ENCODE measurements around the gene KCNAB3.

The KCNAB3 gene

GRCh38 chr17:7931709-7932482 is 2.2 kb upstream of the KCNAB3 start, which contains the start of the genes CNTROB and TRAPPC1 (continued):
- peak; percentile 75 for TF ChIP-seq MZF1 (tag by site-specific recombination; IDR thresholded peaks at IDR 0.05; ENCODE audit: borderline replicate concordance)
- TF ChIP-seq HOXD13 (CRISPR knock-in tag; IDR thresholded peaks at IDR 0.05; ENCODE audit: borderline replicate concordance): no peak
- TF ChIP-seq ZNF510 (tag by site-specific recombination; IDR thresholded peaks at IDR 0.05; ENCODE audit: insufficient replicate concordance): no peak
- TF ChIP-seq ZNF670 (tag by site-specific recombination; IDR thresholded peaks at IDR 0.05; ENCODE audit: low read depth): no peak
- TF ChIP-seq ZNF280D (tag by site-specific recombination; IDR thresholded peaks at IDR 0.05): no peak
- peak; percentile 90 for TF ChIP-seq ZNF785 (tag by site-specific recombination; IDR thresholded peaks at IDR 0.05)
- peak; percentile 79 for TF ChIP-seq GLIS1 (tag by site-specific recombination; IDR thresholded peaks at IDR 0.05)
- no peak for TF ChIP-seq ZNF747 (tag by site-specific recombination; IDR thresholded peaks at IDR 0.05)
- TF ChIP-seq, protein P1, sequence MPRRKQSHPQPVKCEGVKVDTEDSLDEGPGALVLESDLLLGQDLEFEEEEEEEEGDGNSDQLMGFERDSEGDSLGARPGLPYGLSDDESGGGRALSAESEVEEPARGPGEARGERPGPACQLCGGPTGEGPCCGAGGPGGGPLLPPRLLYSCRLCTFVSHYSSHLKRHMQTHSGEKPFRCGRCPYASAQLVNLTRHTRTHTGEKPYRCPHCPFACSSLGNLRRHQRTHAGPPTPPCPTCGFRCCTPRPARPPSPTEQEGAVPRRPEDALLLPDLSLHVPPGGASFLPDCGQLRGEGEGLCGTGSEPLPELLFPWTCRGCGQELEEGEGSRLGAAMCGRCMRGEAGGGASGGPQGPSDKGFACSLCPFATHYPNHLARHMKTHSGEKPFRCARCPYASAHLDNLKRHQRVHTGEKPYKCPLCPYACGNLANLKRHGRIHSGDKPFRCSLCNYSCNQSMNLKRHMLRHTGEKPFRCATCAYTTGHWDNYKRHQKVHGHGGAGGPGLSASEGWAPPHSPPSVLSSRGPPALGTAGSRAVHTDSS (tag by site-specific recombination; IDR thresholded peaks at IDR 0.05): no peak
- TF ChIP-seq ZNF426 (tag by site-specific recombination; IDR thresholded peaks at IDR 0.05): no peak
- no peak for TF ChIP-seq ZNF37A (tag by site-specific recombination; IDR thresholded peaks at IDR 0.05)
- no peak for TF ChIP-seq ZNF768 (tag by site-specific recombination; IDR thresholded peaks at IDR 0.05)
- TF ChIP-seq ZNF501 (tag by site-specific recombination; IDR thresholded peaks at IDR 0.05): peak; percentile 61
- TF ChIP-seq ZEB2 (tag by site-specific recombination; IDR thresholded peaks at IDR 0.05): peak; percentile 84
- 0 out of 2 replicates have a peak, but pooled peaks have one; percentile 55 for TF ChIP-seq ZBTB8A (tag by site-specific recombination; IDR thresholded peaks at IDR 0.05)
- TF ChIP-seq ZNF311 (tag by site-specific recombination; IDR thresholded peaks at IDR 0.05; ENCODE audit: borderline replicate concordance): no peak
- TF ChIP-seq ZNF792 (tag by site-specific recombination; IDR thresholded peaks at IDR 0.05): peak; percentile 45; the same call in 1 of the 2 replicates
- no peak for TF ChIP-seq FEZF1 (tag by site-specific recombination; IDR thresholded peaks at IDR 0.05)
- TF ChIP-seq ZNF404 (tag by site-specific recombination; IDR thresholded peaks at IDR 0.05): no peak
- TF ChIP-seq ZNF629 (tag by site-specific recombination; IDR thresholded peaks at IDR 0.05): peak; percentile 98
- no peak; the same call in 1 of the 2 replicates for TF ChIP-seq MYNN (tag by site-specific recombination; IDR thresholded peaks at IDR 0.05; ENCODE audit: borderline replicate concordance)
- TF ChIP-seq GLI4 (tag by site-specific recombination; IDR thresholded peaks at IDR 0.05): peak; percentile 67; the same call in 1 of the 2 replicates
- TF ChIP-seq ZNF529 (tag by site-specific recombination; IDR thresholded peaks at IDR 0.05; ENCODE audit: insufficient replicate concordance): no peak
- TF ChIP-seq ZNF658 (tag by site-specific recombination; IDR thresholded peaks at IDR 0.05): no peak
- TF ChIP-seq ZNF121 (tag by site-specific recombination; IDR thresholded peaks at IDR 0.05): no peak
- TF ChIP-seq ZNF585B (tag by site-specific recombination; IDR thresholded peaks at IDR 0.05): 0 out of 2 replicates have a peak, but pooled peaks have one; percentile 13
- TF ChIP-seq KLF16 (tag by site-specific recombination; IDR thresholded peaks at IDR 0.05): peak; percentile 84
- TF ChIP-seq ZBTB48 (tag by site-specific recombination; IDR thresholded peaks at IDR 0.05): peak; percentile 98
- no peak for TF ChIP-seq ZNF132 (tag by site-specific recombination; IDR thresholded peaks at IDR 0.05; ENCODE audit: borderline replicate concordance)
- no peak for TF ChIP-seq ZNF174 (tag by site-specific recombination; IDR thresholded peaks at IDR 0.05)
- TF ChIP-seq, protein P2, sequence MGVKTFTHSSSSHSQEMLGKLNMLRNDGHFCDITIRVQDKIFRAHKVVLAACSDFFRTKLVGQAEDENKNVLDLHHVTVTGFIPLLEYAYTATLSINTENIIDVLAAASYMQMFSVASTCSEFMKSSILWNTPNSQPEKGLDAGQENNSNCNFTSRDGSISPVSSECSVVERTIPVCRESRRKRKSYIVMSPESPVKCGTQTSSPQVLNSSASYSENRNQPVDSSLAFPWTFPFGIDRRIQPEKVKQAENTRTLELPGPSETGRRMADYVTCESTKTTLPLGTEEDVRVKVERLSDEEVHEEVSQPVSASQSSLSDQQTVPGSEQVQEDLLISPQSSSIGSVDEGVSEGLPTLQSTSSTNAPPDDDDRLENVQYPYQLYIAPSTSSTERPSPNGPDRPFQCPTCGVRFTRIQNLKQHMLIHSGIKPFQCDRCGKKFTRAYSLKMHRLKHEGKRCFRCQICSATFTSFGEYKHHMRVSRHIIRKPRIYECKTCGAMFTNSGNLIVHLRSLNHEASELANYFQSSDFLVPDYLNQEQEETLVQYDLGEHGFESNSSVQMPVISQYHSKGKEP (tag by site-specific recombination; IDR thresholded peaks at IDR 0.05): no peak
- 0 out of 2 replicates have a peak, but pooled peaks have one; percentile 36 for TF ChIP-seq ZNF341 (tag by site-specific recombination; IDR thresholded peaks at IDR 0.05; ENCODE audit: low read depth)
- no peak for TF ChIP-seq ZNF433 (tag by site-specific recombination; IDR thresholded peaks at IDR 0.05; ENCODE audit: low read depth)
- no peak for TF ChIP-seq GLI2 (tag by site-specific recombination; IDR thresholded peaks at IDR 0.05; ENCODE audit: borderline replicate concordance, low read depth)
- no peak; the same call in 1 of the 2 replicates for TF ChIP-seq ZNF660 (tag by site-specific recombination; IDR thresholded peaks at IDR 0.05)
- TF ChIP-seq ZNF354C (tag by site-specific recombination; IDR thresholded peaks at IDR 0.05; ENCODE audit: borderline replicate concordance, low read depth): no peak

Measured in HEK293 (cell line).